GM13977 (cell line): Measurements from ENCODE around the gene PCDH1.

Experiments
- DNase-seq: peaks from one replicate; pipeline ENCODE4 v3.0.0; 2012; ENCODE audit warnings: low spot score
- CTCF ChIP-seq: IDR thresholded peaks from 2 replicates; pipeline ENCODE4 v1.5.1; 2012; ENCODE audit warnings: mild to moderate bottlenecking, control low read depth; ENCODE audit not compliant: insufficient read depth; ENCODE audit errors: extremely low read depth, missing control alignments
- in situ Hi-C: fragments of 300-500 bp; cut with MboI; formaldehyde crosslinking; loops from one replicate; pipeline ENCODE4 v1.12.0; 2022; ENCODE audit warnings: low sequenced_read_pairs, low pct_unique_long_range_greater_than_20kb, mixed read lengths, inconsistent platforms; ENCODE audit not compliant: unreplicated experiment

The PCDH1 gene

GRCh38 chr5:141838326-141839014, 39.7 kb downstream of the PCDH1 start:
- TF ChIP-seq CTCF, result no peak
- in situ Hi-C loops, result no loop called here
- no peak for DNase-seq

- no peak for TF ChIP-seq CTCF
- in situ Hi-C loops, result no loop called here
- DNase-seq, result no peak
These were observed 42.1 kb downstream of the PCDH1 start for GRCh38 chr5:141835928-141836670.

DNA sequence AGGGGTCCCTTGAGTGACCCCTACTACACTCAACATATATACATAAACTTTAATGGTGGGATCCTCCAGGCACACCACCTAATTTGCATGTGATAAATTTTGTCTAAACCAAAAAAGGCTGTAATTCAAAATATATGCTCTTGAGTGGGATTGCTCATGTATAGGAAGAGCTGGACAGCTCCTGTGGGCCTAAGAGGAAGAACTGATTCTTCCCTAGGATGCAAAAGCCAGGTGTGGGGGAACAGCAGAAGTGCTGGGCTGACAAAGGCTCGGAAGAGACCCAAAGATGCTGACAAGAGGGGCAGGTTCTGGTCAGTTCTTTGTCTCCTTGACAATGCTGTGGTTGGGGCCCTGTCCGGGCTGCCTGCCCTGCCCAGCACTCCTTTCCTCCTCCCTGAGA, 43.9 kb downstream of the PCDH1 start:
- in situ Hi-C loops, result no loop called here
- TF ChIP-seq CTCF, result no peak
- no peak for DNase-seq

DNA sequence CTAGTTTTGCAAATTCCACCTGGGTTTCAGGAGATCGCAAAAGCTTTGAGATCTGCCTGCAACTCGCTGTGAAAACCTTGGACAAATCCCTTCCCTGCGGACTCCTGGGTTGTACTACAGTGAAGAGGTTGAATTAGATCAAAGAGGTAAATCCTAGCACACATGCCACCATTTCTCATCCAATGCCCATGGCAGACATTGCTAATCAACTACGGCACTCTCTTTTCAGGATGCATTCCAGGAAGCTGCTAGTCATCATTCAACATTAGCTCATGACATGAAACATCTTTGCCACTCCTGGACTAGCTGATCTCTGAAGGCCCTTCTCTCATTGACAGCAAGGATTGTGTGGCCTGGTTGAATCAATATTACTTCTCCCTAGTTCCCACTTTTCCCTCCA, 46.1 kb downstream of the PCDH1 start:
- DNase-seq, result no peak
- TF ChIP-seq CTCF, result no peak
- in situ Hi-C loops, result no loop called here

- TF ChIP-seq CTCF, result no peak
- no peak for DNase-seq
- in situ Hi-C loops, result no loop called here
These were observed 50.0 kb downstream of the PCDH1 start for GRCh38 chr5:141828162-141828561.

DNA sequence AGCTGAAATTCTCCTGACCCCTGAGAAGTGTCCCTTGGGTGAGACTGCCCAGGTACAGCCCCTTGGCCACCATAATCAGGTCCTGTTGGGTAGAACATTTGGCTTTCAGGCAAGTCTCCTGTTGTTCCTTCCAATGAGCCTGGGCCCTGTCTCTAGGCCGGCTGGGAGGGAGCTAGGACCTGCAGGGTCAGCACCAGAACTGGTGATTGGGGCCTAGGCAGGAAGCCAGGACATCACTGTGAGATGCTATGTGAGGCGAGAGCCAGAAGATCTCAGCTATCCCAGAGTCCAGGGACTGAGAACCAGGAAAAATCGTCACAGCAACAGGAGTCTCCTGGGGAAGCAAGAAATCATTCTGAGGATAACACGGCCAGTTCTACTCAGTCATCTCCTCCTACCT, 51.5 kb downstream of the PCDH1 start:
- no peak for DNase-seq
- TF ChIP-seq CTCF, result no peak
- in situ Hi-C loops, result no loop called here
